ENCODE data around the gene ALAD. TPM values are rescaled to one million over a fixed set of nuclear protein-coding genes. Genes with fewer than 3 reads are reported as not detected.
A peak's percentile ranks its signal among the peaks of the same experiment; 100 is the strongest.

Gene ALAD
- total RNA-seq, 1 experiment from 2014 or later, result 11.4 TPM

DNA sequence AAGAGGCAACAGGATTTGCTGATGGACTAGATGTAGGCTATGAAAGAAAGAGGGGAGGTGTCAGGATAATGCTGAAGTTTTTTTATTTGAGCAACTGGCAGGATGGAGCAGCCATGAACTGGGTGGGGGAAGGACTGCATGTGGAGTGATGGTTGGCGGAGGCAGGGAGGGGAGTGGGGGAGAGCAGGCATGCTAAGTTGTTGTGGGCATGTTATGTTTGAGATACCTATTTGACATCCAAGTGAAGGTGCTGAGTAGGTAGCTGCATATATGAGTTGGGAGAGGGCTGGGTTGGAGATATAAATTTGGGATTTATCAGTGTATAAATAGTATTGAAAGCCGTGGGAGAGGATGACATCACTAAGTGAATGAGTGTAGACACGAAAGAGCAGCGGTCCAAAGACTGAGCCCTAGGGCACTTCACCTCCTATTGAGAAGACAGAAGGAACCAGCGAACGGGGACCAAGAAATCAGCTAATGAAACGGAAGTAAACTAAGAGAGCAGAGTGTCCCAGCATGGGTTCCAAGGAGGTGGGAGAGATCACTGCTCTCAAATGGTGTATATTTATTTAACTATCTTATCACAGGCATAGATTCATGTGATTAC is 44.3 kb downstream of the ALAD start:
- no peak for DNase-seq (ENCODE audit: low read depth in 1 of 2, low spot score in 2 of 2)
- no peak overlapping the region for H3K27ac ChIP-seq
- no peaks in the 10 kb centered on the region for H3K36me3 ChIP-seq
- H3K4me1 ChIP-seq (replicated peaks), result no peaks in the 10 kb centered on the region
- no peak overlapping the region for H3K4me3 ChIP-seq
- H3K27me3 ChIP-seq (replicated peaks), result peaks cover 19% of the 10 kb centered on the region
- no peaks in the 10 kb centered on the region for H3K9me3 ChIP-seq (replicated peaks)

DNA sequence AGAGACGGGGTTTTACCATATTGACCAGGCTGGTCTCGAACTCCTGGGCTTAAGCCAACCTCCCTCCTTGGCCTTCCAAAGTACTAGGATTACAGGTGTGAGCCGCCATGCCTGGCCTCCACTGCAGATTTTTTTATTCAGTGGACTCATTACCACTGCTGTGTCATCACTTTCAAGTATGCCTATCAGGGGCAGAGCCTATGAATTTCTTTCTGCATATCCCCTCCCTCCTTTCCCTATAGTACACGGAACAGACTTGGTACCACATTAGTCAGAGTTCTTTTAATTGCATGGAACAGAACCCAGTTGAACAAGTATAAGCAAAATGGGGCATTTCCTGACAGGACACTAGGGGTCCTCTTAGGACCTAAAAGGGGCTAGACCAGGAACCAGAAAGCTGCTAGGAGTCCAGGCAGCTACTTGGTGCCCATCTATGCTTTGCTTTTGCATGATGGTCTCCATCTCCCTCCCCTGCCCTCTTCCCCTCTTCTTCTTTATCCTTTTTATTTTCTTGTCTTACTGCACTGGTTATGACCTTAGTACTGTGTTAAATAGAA is 46.0 kb downstream of the ALAD start:
- H3K36me3 ChIP-seq, result no peaks in the 10 kb centered on the region
- H3K27ac ChIP-seq, result no peak overlapping the region
- peaks cover under 1% of the 10 kb centered on the region; the same call in 1 of the 2 replicates for H3K4me1 ChIP-seq (replicated peaks)
- H3K9me3 ChIP-seq (replicated peaks), result no peaks in the 10 kb centered on the region
- no peak for DNase-seq (ENCODE audit: low read depth in 1 of 2, low spot score in 2 of 2)
- H3K4me3 ChIP-seq, result no peak overlapping the region
- H3K27me3 ChIP-seq (replicated peaks), result peaks cover 33% of the 10 kb centered on the region

- DNase-seq (ENCODE audit: low read depth in 1 of 2, low spot score in 2 of 2), result no peak
- Histone ChIP-seq H3K27me3 (replicated peaks) (peaks cover 50% of the 10 kb centered on the region), H3K4me1 (replicated peaks) (peaks cover 8% of the 10 kb centered on the region), H3K9me3 (replicated peaks) (no peaks in the 10 kb centered on the region), H3K27ac (no peak overlapping the region), H3K36me3 (no peaks in the 10 kb centered on the region), H3K4me3 (no peak overlapping the region)
These were observed 48.7 kb downstream of the ALAD start for GRCh38 chr9:113352411-113352810.

DNA sequence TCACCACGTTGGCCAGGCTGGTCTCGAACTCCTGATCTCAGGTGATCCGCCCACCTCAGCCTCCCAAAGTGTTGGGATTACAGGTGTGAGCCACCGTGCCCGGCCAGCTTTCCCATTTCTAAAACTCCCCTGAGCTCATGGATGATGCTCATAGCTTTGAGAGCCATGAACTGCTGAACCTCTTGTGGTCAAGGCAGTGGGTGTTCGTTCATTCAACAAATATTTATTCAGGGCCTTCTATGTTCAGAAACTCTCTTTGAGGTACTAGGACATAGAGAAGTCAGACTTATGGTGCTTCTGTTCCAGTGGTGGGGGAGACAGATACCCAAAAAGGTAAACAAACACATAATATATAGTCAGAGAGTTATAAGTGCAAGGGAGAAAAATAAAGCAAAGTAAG is 49.1 kb downstream of the ALAD start:
- H3K9me3 ChIP-seq (replicated peaks), result no peaks in the 10 kb centered on the region
- no peak overlapping the region for H3K27ac ChIP-seq
- H3K4me1 ChIP-seq (replicated peaks), result peaks cover 8% of the 10 kb centered on the region
- H3K4me3 ChIP-seq, result no peak overlapping the region
- H3K36me3 ChIP-seq, result no peaks in the 10 kb centered on the region
- H3K27me3 ChIP-seq (replicated peaks), result peaks cover 50% of the 10 kb centered on the region
- DNase-seq (ENCODE audit: low read depth in 1 of 2, low spot score in 2 of 2), result no peak

DNA sequence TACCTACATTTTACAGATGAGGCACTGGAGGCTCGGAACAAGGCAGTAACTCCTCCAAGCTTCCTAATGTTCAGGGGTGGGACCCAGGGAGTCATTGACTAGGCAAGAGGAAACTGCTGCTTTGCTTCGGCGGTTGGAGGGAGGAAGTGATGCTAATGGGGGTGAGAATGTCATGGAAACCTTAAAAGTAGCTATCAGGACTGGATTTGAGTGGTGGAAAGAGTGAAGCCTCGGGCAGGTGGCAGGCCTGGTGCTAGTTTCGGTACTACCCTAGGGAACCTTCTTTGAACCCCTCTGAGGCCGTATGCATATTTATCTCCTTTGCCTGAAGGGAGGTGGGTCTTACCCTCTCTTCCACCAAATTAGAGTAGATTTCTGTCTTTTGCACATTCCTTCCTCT is 50.1 kb downstream of the ALAD start:
- no peaks in the 10 kb centered on the region for H3K9me3 ChIP-seq (replicated peaks)
- H3K4me3 ChIP-seq, result no peak overlapping the region
- no peak overlapping the region for H3K27ac ChIP-seq
- H3K36me3 ChIP-seq, result no peaks in the 10 kb centered on the region
- H3K4me1 ChIP-seq (replicated peaks), result peaks cover 8% of the 10 kb centered on the region
- H3K27me3 ChIP-seq (replicated peaks), result peaks cover 49% of the 10 kb centered on the region
- no peak for DNase-seq (ENCODE audit: low read depth in 1 of 2, low spot score in 2 of 2)

- no peak overlapping the region for H3K4me3 ChIP-seq
- peaks cover 45% of the 10 kb centered on the region for H3K27me3 ChIP-seq (replicated peaks)
These were observed 50.9 kb downstream of the ALAD start for GRCh38 chr9:113350107-113350661.

DNA sequence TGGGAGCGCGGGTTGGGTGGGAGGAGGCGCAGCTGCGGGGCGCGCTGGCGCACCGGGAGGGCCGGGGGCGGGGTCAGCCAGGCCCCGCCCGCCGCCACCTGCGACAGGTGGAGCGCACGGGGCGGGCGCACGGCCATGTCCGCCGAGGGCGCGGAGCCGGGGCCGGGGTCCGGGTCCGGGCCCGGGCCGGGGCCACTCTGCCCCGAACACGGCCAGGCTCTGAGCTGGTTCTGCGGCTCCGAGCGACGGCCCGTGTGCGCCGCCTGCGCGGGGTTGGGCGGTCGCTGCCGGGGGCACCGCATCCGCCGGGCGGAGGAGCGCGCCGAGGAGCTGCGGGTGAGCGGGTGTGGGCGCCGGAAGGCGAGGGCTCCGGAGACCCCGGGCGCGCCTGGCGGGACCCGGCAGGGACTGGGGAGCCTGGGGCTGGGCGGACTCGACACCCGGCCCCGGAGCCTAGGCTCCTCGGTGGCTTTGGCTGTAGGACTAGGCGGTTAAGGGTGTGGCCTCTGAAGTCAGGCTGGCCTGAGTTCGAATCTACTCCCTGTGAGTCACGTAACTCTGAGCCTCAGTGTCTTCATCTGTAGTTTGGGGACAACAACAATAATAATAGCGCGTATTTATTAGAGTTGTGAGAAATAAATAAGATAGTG is 51.5 kb downstream of the ALAD start, which contains the start of gene BSPRY:
BSPRY (plus strand) TSS at position 97 of the 650 bp plus-strand sequence; CDS start at position 136, 39 bp downstream.
- Histone ChIP-seq H3K27me3 (replicated peaks) (peaks cover 43% of the 10 kb centered on the region), H3K36me3 (no peaks in the 10 kb centered on the region), H3K27ac (no peak within 1 kb of the TSS), H3K9me3 (replicated peaks) (no peaks in the 10 kb centered on the region), H3K4me1 (replicated peaks) (peaks cover 8% of the 10 kb centered on the region), H3K4me3 (0 out of 2 replicates have a peak within 1 kb of the TSS, but pooled peaks have one; percentile 8)
- DNase-seq (ENCODE audit: low read depth in 1 of 2, low spot score in 2 of 2), result no peak

More at GRCh38 chr9:113350107-113350661, 50.9 kb downstream of the ALAD start:
- peaks cover 8% of the 10 kb centered on the region for H3K4me1 ChIP-seq (replicated peaks)
- no peaks in the 10 kb centered on the region for H3K36me3 ChIP-seq
- H3K27ac ChIP-seq, result no peak overlapping the region
- DNase-seq (ENCODE audit: low read depth in 1 of 2, low spot score in 2 of 2), result no peak
- no peaks in the 10 kb centered on the region for H3K9me3 ChIP-seq (replicated peaks)

GRCh38 chr9:113349066-113349444 is 52.0 kb downstream of the ALAD start:
- Histone ChIP-seq H3K4me1 (replicated peaks) (peaks cover 8% of the 10 kb centered on the region), H3K27ac (no peak overlapping the region), H3K36me3 (no peaks in the 10 kb centered on the region), H3K4me3 (no peak overlapping the region), H3K27me3 (replicated peaks) (peaks cover 38% of the 10 kb centered on the region), H3K9me3 (replicated peaks) (no peaks in the 10 kb centered on the region)
- DNase-seq (ENCODE audit: low read depth in 1 of 2, low spot score in 2 of 2), result no peak

DNA sequence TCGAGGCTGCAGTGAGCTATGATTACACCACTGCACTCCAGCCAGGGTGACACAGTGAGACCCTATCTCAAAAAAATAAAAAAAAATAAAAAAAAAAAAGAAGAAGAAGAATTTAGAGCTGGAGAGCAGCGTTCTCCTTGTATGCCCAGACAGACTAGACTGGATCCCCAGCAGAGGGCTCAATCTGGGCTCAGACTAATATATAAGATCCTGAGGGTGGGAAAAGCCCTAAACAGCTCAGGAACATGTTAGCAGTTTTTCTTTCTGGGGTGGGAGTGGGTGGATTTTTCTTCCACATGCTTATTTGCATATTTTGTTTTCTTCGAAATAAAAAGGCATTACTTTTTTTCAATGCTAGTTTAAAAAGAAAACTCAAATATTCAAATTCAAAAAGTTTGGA is 52.6 kb downstream of the ALAD start:
- no peak for DNase-seq (ENCODE audit: low read depth in 1 of 2, low spot score in 2 of 2)
- H3K27ac ChIP-seq, result no peak overlapping the region
- peaks cover 8% of the 10 kb centered on the region for H3K4me1 ChIP-seq (replicated peaks)
- H3K4me3 ChIP-seq, result no peak overlapping the region
- peaks cover 37% of the 10 kb centered on the region for H3K27me3 ChIP-seq (replicated peaks)
- no peaks in the 10 kb centered on the region for H3K9me3 ChIP-seq (replicated peaks)
- no peaks in the 10 kb centered on the region for H3K36me3 ChIP-seq

DNA sequence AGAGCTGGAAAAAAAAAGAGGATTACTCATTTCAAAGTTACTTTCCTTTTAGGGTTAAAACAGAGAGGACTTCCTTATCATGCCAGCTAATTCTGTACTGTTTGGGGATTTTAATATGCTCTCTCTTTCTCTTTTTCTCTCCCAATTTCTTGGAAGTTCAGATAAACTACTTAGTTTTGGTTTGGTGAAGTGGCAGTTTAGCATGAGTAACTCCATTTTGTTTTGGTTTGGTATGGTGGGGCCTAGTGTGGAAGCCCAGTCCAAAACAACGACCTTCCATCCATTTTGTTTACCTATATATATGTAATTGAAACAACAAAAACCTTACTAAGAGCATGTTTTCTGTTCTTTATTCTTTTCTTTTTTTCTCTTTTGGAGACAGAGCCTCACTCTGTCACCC is 55.4 kb downstream of the ALAD start:
- H3K36me3 ChIP-seq, result no peaks in the 10 kb centered on the region
- H3K4me1 ChIP-seq (replicated peaks), result peaks cover 8% of the 10 kb centered on the region
- H3K4me3 ChIP-seq, result no peak overlapping the region
- H3K27ac ChIP-seq, result no peak overlapping the region
- DNase-seq (ENCODE audit: low read depth in 1 of 2, low spot score in 2 of 2), result no peak
- H3K27me3 ChIP-seq (replicated peaks), result peaks cover 22% of the 10 kb centered on the region
- no peaks in the 10 kb centered on the region for H3K9me3 ChIP-seq (replicated peaks)

- peaks cover 8% of the 10 kb centered on the region for H3K4me1 ChIP-seq (replicated peaks)
- H3K9me3 ChIP-seq (replicated peaks), result no peaks in the 10 kb centered on the region
- no peaks in the 10 kb centered on the region for H3K36me3 ChIP-seq
- H3K4me3 ChIP-seq, result no peak overlapping the region
- peaks cover 17% of the 10 kb centered on the region for H3K27me3 ChIP-seq (replicated peaks)
- no peak overlapping the region for H3K27ac ChIP-seq
- DNase-seq (ENCODE audit: low read depth in 1 of 2, low spot score in 2 of 2), result no peak
These were observed 55.9 kb downstream of the ALAD start for GRCh38 chr9:113345190-113345589.

DNA sequence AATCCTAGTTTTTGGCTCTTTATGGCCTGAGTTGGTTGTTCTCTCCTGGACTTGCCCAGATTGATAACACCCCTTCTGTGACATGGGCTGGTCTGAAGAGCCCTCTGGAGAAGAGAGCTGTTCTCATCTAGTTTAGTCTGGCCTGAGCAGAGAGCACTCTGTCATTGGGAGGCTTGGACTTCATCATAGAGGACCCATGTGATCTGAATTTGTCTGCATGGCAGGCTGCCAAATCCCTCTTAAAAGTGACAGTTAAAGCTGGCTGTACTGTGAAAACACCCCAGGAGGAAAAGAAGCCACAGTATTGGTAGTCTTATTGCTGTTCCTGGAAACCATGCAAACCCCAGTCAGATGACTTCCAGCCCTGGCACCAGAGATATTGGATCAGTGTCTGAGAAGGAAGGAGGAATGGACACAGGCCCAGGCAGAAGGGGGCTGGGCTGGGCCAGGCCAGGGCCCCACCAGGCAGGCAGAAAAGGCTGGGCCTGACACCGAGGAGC is 57.3 kb downstream of the ALAD start:
- Histone ChIP-seq H3K4me3 (no peak overlapping the region), H3K27me3 (replicated peaks) (peaks cover 3% of the 10 kb centered on the region), H3K4me1 (replicated peaks) (no peaks in the 10 kb centered on the region), H3K9me3 (replicated peaks) (no peaks in the 10 kb centered on the region), H3K36me3 (no peaks in the 10 kb centered on the region), H3K27ac (no peak overlapping the region)
- DNase-seq (ENCODE audit: low read depth in 1 of 2, low spot score in 2 of 2), result no peak

- H3K4me1 ChIP-seq (replicated peaks), result no peaks in the 10 kb centered on the region
- no peaks in the 10 kb centered on the region for H3K9me3 ChIP-seq (replicated peaks)
- DNase-seq (ENCODE audit: low read depth in 1 of 2, low spot score in 2 of 2), result no peak
- H3K36me3 ChIP-seq, result no peaks in the 10 kb centered on the region
- no peaks in the 10 kb centered on the region for H3K27me3 ChIP-seq (replicated peaks)
- no peak overlapping the region for H3K4me3 ChIP-seq
- H3K27ac ChIP-seq, result no peak overlapping the region
These were observed 59.2 kb downstream of the ALAD start for GRCh38 chr9:113341712-113342410.

Data from SJSA1 (cell line).